Ramos (cell line): ENCODE data around the gene VPS4A.

ENCODE experiments used
- in situ Hi-C: fragments of 300-500 bp; cut with MboI; formaldehyde crosslinking; loops from one replicate; pipeline ENCODE4 v1.14.3; 2022; ENCODE audit warnings: low sequenced_read_pairs; ENCODE audit not compliant: unreplicated experiment

VPS4A gene

GRCh38 chr16:69324585-69325253 lies 13.6 kb downstream of the VPS4A start:
- in situ Hi-C loops = no loop called here

- in situ Hi-C loops = no loop called here
Observed at GRCh38 chr16:69325784-69326171, 14.6 kb downstream of the VPS4A start.

- in situ Hi-C loops = no loop called here
Observed at GRCh38 chr16:69326172-69326873, 15.2 kb downstream of the VPS4A start.

GRCh38 chr16:69327585-69328310 lies 16.6 kb downstream of the VPS4A start:
- in situ Hi-C loops = no loop called here

- in situ Hi-C loops = no loop called here
Observed at GRCh38 chr16:69328854-69329316, 17.7 kb downstream of the VPS4A start.

- in situ Hi-C loops = no loop called here
Observed at GRCh38 chr16:69329369-69330285, 18.5 kb downstream of the VPS4A start.

- in situ Hi-C loops = no loop called here
Observed at GRCh38 chr16:69330286-69331109, 19.3 kb downstream of the VPS4A start, which contains the start of gene PDF. TSS of gene PDF (minus strand) at chr16:69330588. CDS start at chr16:69330570, 18 bp downstream.

GRCh38 chr16:69334696-69335095 lies 23.5 kb downstream of the VPS4A start:
- in situ Hi-C loops = no loop called here

GRCh38 chr16:69338557-69339288 lies 27.6 kb downstream of the VPS4A start:
- in situ Hi-C loops = no loop called here

- in situ Hi-C loops = no loop called here
Observed at GRCh38 chr16:69339289-69340094, 28.3 kb downstream of the VPS4A start, which contains the start of the genes COG8 and NIP7. TSS of gene COG8 (minus strand) at chr16:69339564. CDS start at chr16:69339552, 12 bp downstream. TSS of gene NIP7 (plus strand) at chr16:69339772. CDS start at chr16:69339830, 58 bp downstream.

GRCh38 chr16:69340095-69340644 lies 29.0 kb downstream of the VPS4A start:
- in situ Hi-C loops = no loop called here

GRCh38 chr16:69344171-69344570 lies 33.0 kb downstream of the VPS4A start:
- in situ Hi-C loops = no loop called here

GRCh38 chr16:69345923-69346322 lies 34.8 kb downstream of the VPS4A start:
- in situ Hi-C loops = no loop called here

GRCh38 chr16:69346683-69347082 lies 35.5 kb downstream of the VPS4A start:
- in situ Hi-C loops = no loop called here

- in situ Hi-C loops = no loop called here
Observed at GRCh38 chr16:69348222-69348621, 37.1 kb downstream of the VPS4A start.

- in situ Hi-C loops = no loop called here
Observed at GRCh38 chr16:69349536-69349935, 38.4 kb downstream of the VPS4A start.

GRCh38 chr16:69350536-69351133 lies 39.5 kb downstream of the VPS4A start:
- in situ Hi-C loops = no loop called here
